Right lobe of liver (tissue), 6 donors: Measurements from ENCODE around the gene OAS3. TPM values are rescaled to one million over a fixed set of nuclear protein-coding genes. Genes with fewer than 3 reads are reported as not detected.

Experiments used
- ATAC-seq, 4 donors: fragments of 200-7000 bp; cut with Tn5 transposase; one replicate each; pipeline ENCODE4 v1.9.1; 2020; ENCODE audit warnings: mild to moderate bottlenecking in 4 of 4, moderate library complexity in 4 of 4
- DNase-seq, 3 donors: peaks; one replicate each; pipeline ENCODE4 v3.0.0-alpha.2; 2020
- H3K27ac ChIP-seq, 3 donors: fragments of 200-600 bp; one replicate each; pipeline ENCODE4 v1.8.0; 2022
- H3K27me3 ChIP-seq, 2 donors: fragments of 200-600 bp; one replicate each; pipeline ENCODE4 v1.8.0; 2022
- H3K36me3 ChIP-seq, 4 donors: fragments of 200-600 bp; sonication (generic) in 1 of 4; one replicate each; pipeline versions ENCODE4 v1.5.1 to v1.8.0; 2017 to 2022; ENCODE audit warnings: control low read depth in 1 of 4
- H3K4me1 ChIP-seq, 4 donors: fragments of 200-600 bp; sonication (generic) in 1 of 4; one replicate each; pipeline versions ENCODE4 v1.5.1 to v1.8.0; 2017 to 2022; ENCODE audit warnings: control low read depth in 1 of 4
- H3K4me3 ChIP-seq, 3 donors: fragments of 200-600 bp; one replicate each; pipeline ENCODE4 v1.8.0; 2022
- H3K9me3 ChIP-seq, 4 donors: fragments of 200-600 bp; sonication (generic) in 1 of 4; one replicate each; pipeline versions ENCODE4 v1.5.1 to v1.8.0; 2017 to 2022; ENCODE audit warnings: control low read depth in 1 of 4
- POLR2A ChIP-seq: fragments of 450-650 bp; IDR thresholded peaks from one replicate; pipeline ENCODE4 v1.6.1; 2017; ENCODE audit warnings: antibody characterized with exemption, mild to moderate bottlenecking
- WGBS: methylation state at CpG from one replicate; pipeline ENCODE4 v1.1.6; 2018; ENCODE audit warnings: low coverage, low lambda C conversion rate; ENCODE audit not compliant: insufficient coverage; ENCODE audit errors: missing lambda C conversion rate; 5-methylcytosine and 5-hydroxymethylcytosine counted together
- intact Hi-C, 2 donors: fragments of 100-400 bp; cut with DNase I; formaldehyde crosslinking; loops; one replicate each; pipeline versions ENCODE4 v1.11.2 to v1.14.1; 2022
- total RNA-seq, 6 experiments: library from RNA; depleted of rRNA in 2 of 6; stranded (reverse); fragments of >200 nt in 2 of 6; fragmentation: NEBNext Ultra II Directional in 3 of 6; extraction: Animal tissue kit (Norgen Biotek cat#: 25700) in 3 of 6; gene quantifications; one replicate each; pipeline versions ENCODE4 v1.1.0 to v1.2.4, GENCODE V29; 2016 to 2023
- TF ChIP-seq, protein P1 (sequence below), 4 donors: fragments of 200-600 bp in 3 of 4; fragments of 450-650 bp in 1 of 4; IDR thresholded peaks; one replicate each; pipeline versions ENCODE4 v1.5.1 to v1.8.0; 2016 to 2022; ENCODE audit warnings: antibody characterized with exemption in 4 of 4, mild to moderate bottlenecking in 2 of 4
- donor health status: DM: no; HTN: yes; CAD: no.
- donor health status: DM: no; HTN: no; CAD: no.
- donor health status: DM: no; HTN: no; CAD: no.
- donor health status: DM: no; HTN: yes; CAD: no.
- donor health status: DM: no; HTN: yes; CAD: no.

OAS3 gene
- total RNA-seq, 6 experiments from 2014 or later: 4.4 to 10.2 (median 7.2) TPM

DNA sequence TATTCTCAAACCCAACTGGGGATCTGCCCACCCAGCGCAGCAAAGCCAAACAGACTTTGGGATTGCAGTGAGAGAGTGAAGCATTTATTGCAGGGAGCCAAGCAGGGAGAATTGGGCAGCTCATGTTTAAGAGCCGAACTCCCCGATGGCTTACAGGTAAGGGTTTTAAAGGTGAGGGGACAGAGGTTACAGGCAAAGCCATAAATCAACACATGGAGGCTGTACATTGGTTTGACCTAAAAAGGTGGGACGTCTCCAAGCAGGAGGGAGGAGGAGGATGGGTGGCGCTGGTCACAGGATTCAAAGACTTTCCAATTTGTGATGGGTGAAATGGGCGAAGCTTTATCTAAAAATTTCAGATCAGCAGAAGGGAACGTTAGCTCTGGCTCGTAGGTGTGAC is 58.2 kb downstream of the OAS3 start:
- DNase-seq (no peak), ATAC-seq (no peak)
- H3K36me3 ChIP-seq: peaks cover 0 to 6% (median under 1%) of the 10 kb centered on the region in 4 donors
- no peak overlapping the region for H3K27ac ChIP-seq
- no peak for TF ChIP-seq POLR2A
- no peaks in the 10 kb centered on the region for H3K27me3 ChIP-seq
- no peak overlapping the region for H3K4me3 ChIP-seq
- 92% methylated on average over 8 of the region's 8 CpGs for whole genome bisulfite sequencing
- H3K9me3 ChIP-seq: no peaks in the 10 kb centered on the region
- intact Hi-C loops: no loop called here
- H3K4me1 ChIP-seq: peaks cover 0 to 16% (median 4%) of the 10 kb centered on the region in 4 donors

DNA sequence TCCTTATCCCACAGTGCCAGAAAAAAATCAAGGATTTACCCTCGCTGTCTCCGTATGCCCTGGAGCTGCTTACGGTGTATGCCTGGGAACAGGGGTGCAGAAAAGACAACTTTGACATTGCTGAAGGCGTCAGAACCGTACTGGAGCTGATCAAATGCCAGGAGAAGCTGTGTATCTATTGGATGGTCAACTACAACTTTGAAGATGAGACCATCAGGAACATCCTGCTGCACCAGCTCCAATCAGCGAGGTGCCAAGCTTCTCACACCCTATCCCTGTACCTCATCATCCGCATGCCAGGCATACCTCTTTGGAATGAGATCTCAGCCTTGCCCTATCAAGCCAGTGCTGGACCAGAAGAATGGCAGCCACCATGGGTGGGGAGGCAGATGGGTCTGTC is 59.2 kb downstream of the OAS3 start:
- no peaks in the 10 kb centered on the region for H3K27me3 ChIP-seq
- 98% methylated on average over 5 of the region's 7 CpGs for WGBS
- peaks cover 0 to 6% (median under 1%) of the 10 kb centered on the region in 4 donors for H3K36me3 ChIP-seq
- ATAC-seq: no peak
- DNase-seq: no peak
- H3K27ac ChIP-seq: no peak overlapping the region
- H3K9me3 ChIP-seq: no peaks in the 10 kb centered on the region
- intact Hi-C loops: no loop called here
- peaks cover 0 to 20% (median 6%) of the 10 kb centered on the region in 4 donors for H3K4me1 ChIP-seq
- no peak for TF ChIP-seq POLR2A
- TF ChIP-seq, protein P1, sequence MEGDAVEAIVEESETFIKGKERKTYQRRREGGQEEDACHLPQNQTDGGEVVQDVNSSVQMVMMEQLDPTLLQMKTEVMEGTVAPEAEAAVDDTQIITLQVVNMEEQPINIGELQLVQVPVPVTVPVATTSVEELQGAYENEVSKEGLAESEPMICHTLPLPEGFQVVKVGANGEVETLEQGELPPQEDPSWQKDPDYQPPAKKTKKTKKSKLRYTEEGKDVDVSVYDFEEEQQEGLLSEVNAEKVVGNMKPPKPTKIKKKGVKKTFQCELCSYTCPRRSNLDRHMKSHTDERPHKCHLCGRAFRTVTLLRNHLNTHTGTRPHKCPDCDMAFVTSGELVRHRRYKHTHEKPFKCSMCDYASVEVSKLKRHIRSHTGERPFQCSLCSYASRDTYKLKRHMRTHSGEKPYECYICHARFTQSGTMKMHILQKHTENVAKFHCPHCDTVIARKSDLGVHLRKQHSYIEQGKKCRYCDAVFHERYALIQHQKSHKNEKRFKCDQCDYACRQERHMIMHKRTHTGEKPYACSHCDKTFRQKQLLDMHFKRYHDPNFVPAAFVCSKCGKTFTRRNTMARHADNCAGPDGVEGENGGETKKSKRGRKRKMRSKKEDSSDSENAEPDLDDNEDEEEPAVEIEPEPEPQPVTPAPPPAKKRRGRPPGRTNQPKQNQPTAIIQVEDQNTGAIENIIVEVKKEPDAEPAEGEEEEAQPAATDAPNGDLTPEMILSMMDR (IDR thresholded peaks at IDR 0.05): no peak
- H3K4me3 ChIP-seq: no peak overlapping the region

DNA sequence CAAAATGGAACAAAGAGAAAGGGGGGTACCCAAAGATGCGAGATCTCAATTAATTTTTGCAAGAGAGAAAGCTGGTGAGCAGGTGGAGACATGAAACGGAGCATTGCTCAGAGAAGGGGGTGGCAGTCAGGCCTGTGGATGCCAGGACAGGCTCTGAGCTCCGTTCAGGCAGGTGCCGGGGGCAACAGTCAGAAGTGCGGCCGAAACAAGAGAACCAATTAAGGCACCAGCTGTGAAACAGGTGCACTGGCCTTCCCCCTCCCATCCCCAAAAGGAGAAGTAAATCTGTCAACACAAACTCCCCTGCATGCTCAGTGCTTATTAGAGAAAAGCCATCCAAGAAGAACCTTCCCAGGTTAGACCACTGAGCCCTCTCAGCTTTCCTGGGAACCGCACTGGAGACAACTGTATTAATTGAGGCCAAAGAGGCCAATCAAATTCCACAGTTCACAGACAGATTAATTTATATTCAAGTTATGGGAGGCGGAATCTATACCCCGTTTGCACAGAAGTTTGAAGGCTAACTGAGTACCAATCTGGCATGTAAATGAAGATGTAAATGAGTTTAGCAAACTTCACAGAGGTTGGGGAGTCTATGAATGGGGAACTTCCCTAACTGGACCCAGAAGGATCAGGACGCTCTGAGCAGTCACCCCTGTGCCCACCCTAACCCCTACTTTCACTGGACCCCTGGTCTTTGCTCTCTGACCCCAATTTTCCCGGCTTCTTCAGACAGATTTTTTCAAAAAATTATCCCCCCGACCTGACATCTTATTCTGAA is 60.9 kb downstream of the OAS3 start:
- TF ChIP-seq POLR2A: no peak
- TF ChIP-seq, protein P1 (IDR thresholded peaks at IDR 0.05): no peak
- intact Hi-C loops: no loop called here
- Histone ChIP-seq H3K36me3 (peaks cover 0 to 6% (median under 1%) of the 10 kb centered on the region in 4 donors), H3K9me3 (no peaks in the 10 kb centered on the region), H3K4me1 (peaks cover 0 to 17% (median 5%) of the 10 kb centered on the region in 4 donors), H3K27me3 (no peaks in the 10 kb centered on the region), H3K27ac (no peak overlapping the region), H3K4me3 (no peak overlapping the region)
- WGBS: 86% methylated on average over 6 of the region's 12 CpGs
- DNase-seq: no peak
- ATAC-seq: no peak

DNA sequence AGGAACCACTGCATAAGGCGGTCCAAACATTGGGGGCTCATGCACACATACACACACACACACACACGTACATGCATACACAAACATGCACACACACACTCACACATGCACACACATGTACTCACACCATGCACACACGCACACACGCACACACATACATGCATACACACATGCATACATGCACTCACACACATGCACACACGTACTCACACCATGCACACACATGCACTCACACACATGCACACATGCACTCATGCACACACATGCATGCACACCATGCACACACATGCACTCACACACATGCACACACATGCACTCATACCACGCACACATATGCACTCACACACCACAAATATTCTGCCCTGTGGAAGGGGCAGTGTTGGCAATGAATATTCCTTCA is 62.2 kb downstream of the OAS3 start:
- Histone ChIP-seq H3K9me3 (no peaks in the 10 kb centered on the region), H3K27ac (no peak overlapping the region), H3K4me3 (no peak overlapping the region), H3K27me3 (no peaks in the 10 kb centered on the region), H3K36me3 (peaks cover 0 to 12% (median under 1%) of the 10 kb centered on the region in 4 donors), H3K4me1 (peaks cover 0 to 6% (median 2%) of the 10 kb centered on the region in 4 donors)
- ATAC-seq (no peak), DNase-seq (no peak)
- intact Hi-C loops: no loop called here
- no peak for TF ChIP-seq POLR2A
- TF ChIP-seq, protein P1 (IDR thresholded peaks at IDR 0.05): no peak
- 92% methylated on average over 6 of the region's 6 CpGs for WGBS

DNA sequence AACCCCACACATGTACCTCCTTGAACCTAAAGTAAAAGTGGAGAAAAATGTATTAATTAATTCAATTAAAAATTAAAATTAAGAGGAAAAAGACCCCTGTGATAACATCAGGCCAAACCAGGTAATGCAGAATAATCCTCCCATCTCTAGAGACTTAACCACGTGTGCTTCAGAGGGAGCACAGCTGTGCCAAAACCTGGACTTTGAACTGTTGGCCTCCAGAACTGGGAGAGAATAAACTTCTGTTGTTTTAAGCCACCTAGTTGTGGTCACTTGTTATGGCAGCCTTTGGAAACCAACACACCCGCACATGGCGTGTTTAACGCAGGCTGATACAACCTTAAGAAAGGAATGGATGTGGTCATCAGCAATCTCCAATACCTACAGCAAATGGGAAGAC is 63.9 kb downstream of the OAS3 start:
- Histone ChIP-seq H3K4me1 (peaks cover 0 to 4% (median 2%) of the 10 kb centered on the region in 4 donors), H3K27ac (no peak overlapping the region), H3K4me3 (no peak overlapping the region), H3K36me3 (peaks cover 0 to 12% (median under 1%) of the 10 kb centered on the region in 4 donors), H3K9me3 (no peaks in the 10 kb centered on the region), H3K27me3 (no peaks in the 10 kb centered on the region)
- DNase-seq: peak in 2 of 3 donors; percentile 37 to 76
- intact Hi-C loops: no loop called here
- ATAC-seq: peak; percentile 95 to 99 (median 98)
- WGBS: 46% methylated on average over 4 of the region's 4 CpGs
- TF ChIP-seq POLR2A: no peak
- TF ChIP-seq, protein P1 (IDR thresholded peaks at IDR 0.05): peak; percentile 38 to 53 (median 48)
